Hepatocyte (in vitro differentiated cells): ENCODE results near the gene SIX4. TPM values are rescaled to one million over a fixed set of nuclear protein-coding genes. Genes with fewer than 3 reads are reported as not detected.

Experiments used
- DNase-seq: peaks from one replicate; pipeline ENCODE4 v3.0.0-alpha.2; 2016; ENCODE audit warnings: low spot score
- H2AFZ ChIP-seq: fragments of 200-600 bp; sonication (generic); 2 replicates; pipeline ENCODE4 v1.6.0; 2016; ENCODE audit warnings: antibody characterized with exemption, mild to moderate bottlenecking
- H3K27ac ChIP-seq: fragments of 200-600 bp; sonication (generic); 2 replicates; pipeline ENCODE4 v1.5.1; 2016; ENCODE audit warnings: mild to moderate bottlenecking
- H3K27me3 ChIP-seq: fragments of 200-600 bp; sonication (generic); 2 replicates; pipeline ENCODE4 v1.6.1; 2016
- H3K36me3 ChIP-seq: fragments of 200-600 bp; sonication (generic); replicated peaks from 2 replicates; pipeline ENCODE4 v1.5.1; 2016; ENCODE audit warnings: low read depth; ENCODE audit not compliant: insufficient read depth
- H3K4me1 ChIP-seq: fragments of 200-600 bp; sonication (generic); 2 replicates; pipeline ENCODE4 v1.5.1; 2016; ENCODE audit warnings: mild to moderate bottlenecking, moderate library complexity; ENCODE audit not compliant: insufficient read depth
- H3K4me2 ChIP-seq: fragments of 200-600 bp; sonication (generic); 2 replicates; pipeline ENCODE4 v1.6.0; 2016
- H3K4me3 ChIP-seq: fragments of 200-600 bp; sonication (generic); 2 replicates; pipeline ENCODE4 v1.5.1; 2016; ENCODE audit warnings: mild to moderate bottlenecking
- H3K79me2 ChIP-seq: fragments of 200-600 bp; sonication (generic); 2 replicates; pipeline ENCODE4 v1.6.0; 2017; ENCODE audit warnings: mild to moderate bottlenecking
- H3K9me2 ChIP-seq: fragments of 200-600 bp; sonication (generic); replicated peaks from 2 replicates; pipeline ENCODE4 v1.6.0; 2017; ENCODE audit warnings: mild to moderate bottlenecking; ENCODE audit not compliant: insufficient read depth
- H3K9me3 ChIP-seq: fragments of 200-600 bp; sonication (generic); 2 replicates; pipeline ENCODE4 v1.5.1; 2016; ENCODE audit warnings: low read depth, mild to moderate bottlenecking
- H4K20me1 ChIP-seq: fragments of 200-600 bp; sonication (generic); 2 replicates; pipeline ENCODE4 v1.6.0; 2016; ENCODE audit warnings: mild to moderate bottlenecking; ENCODE audit not compliant: insufficient read depth, poor library complexity, severe bottlenecking
- CTCF ChIP-seq: fragments of 200-600 bp; sonication (generic); IDR thresholded peaks from 2 replicates; pipeline ENCODE4 v1.5.1; 2016; ENCODE audit warnings: antibody characterized with exemption, mild to moderate bottlenecking; ENCODE audit not compliant: poor library complexity
- EZH2 ChIP-seq: fragments of 200-600 bp; sonication (generic); IDR thresholded peaks from 2 replicates; pipeline ENCODE4 v1.6.1; 2016; ENCODE audit warnings: antibody characterized with exemption, mild to moderate bottlenecking, borderline replicate concordance
- EZH2phosphoT487 ChIP-seq: fragments of 200-600 bp; sonication (generic); IDR thresholded peaks from one replicate; pipeline ENCODE4 v1.6.1; 2018; ENCODE audit warnings: antibody characterized with exemption, mild to moderate bottlenecking, low read depth, moderate library complexity; ENCODE audit not compliant: unreplicated experiment, severe bottlenecking
- WGBS: methylation state at CpG from one replicate; pipeline ENCODE4 v1.1.6; 2016; ENCODE audit warnings: low lambda C conversion rate; ENCODE audit errors: missing lambda C conversion rate; 5-methylcytosine and 5-hydroxymethylcytosine counted together
- polyA plus RNA-seq: library from polyadenylated mRNA; unstranded; fragments of >200 nt; fragmentation: Nextera tagmentation; extraction: Ambion mirVana; gene quantifications from 2 replicates; pipeline ENCODE4 v1.2.1, GENCODE V29; 2016
- total RNA-seq: library from RNA; depleted of rRNA; stranded (reverse); fragments of >200 nt; gene quantifications from 2 replicates; pipeline ENCODE4 v1.2.3, GENCODE V29; 2014

SIX4 gene
- total and polyA plus RNA-seq, 2 experiments from 2014 or later: 1.1 to 7.0 TPM

DNA sequence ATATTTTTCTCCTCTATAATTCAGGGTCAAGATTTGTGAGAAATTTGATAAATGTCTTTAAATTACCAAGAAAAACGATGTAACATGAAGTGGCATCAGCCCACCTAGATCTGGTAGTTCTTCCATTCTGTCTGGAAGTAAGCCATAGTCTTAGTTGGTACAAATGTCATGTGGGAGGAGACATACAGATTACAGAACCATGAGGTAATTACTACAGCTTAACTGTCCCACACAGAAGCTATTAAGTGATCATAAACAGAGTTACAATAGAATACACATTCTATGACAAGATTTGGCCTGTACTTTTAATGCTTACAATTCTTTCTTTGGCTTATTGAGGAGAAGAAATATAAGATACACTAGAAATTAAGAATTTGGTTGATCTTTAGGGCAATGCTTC lies 61.2 kb downstream of the SIX4 start:
- H3K4me2 ChIP-seq: no peak overlapping the region
- TF ChIP-seq EZH2 (no peak), CTCF (no peak), EZH2phosphoT487 (no peak)
- no peaks in the 10 kb centered on the region for H3K79me2 ChIP-seq
- H3K4me1 ChIP-seq: peaks cover 4% of the 10 kb centered on the region
- H3K9me3 ChIP-seq: no peaks in the 10 kb centered on the region
- H3K36me3 ChIP-seq: no peaks in the 10 kb centered on the region
- no peak for DNase-seq
- no peaks in the 10 kb centered on the region for H3K9me2 ChIP-seq
- no peaks in the 10 kb centered on the region for H4K20me1 ChIP-seq
- no peak overlapping the region for H3K4me3 ChIP-seq
- no peak overlapping the region for H2AFZ ChIP-seq
- H3K27me3 ChIP-seq: peaks cover 48% of the 10 kb centered on the region
- H3K27ac ChIP-seq: no peak overlapping the region
- 67% methylated on average over 1 of the region's 1 CpG for WGBS

GRCh38 chr14:60661721-60662120 lies 62.4 kb downstream of the SIX4 start:
- Histone ChIP-seq H2AFZ (no peak overlapping the region), H3K9me2 (no peaks in the 10 kb centered on the region), H3K4me1 (peaks cover 8% of the 10 kb centered on the region), H3K79me2 (no peaks in the 10 kb centered on the region), H4K20me1 (no peaks in the 10 kb centered on the region), H3K27ac (no peak overlapping the region), H3K27me3 (peaks cover 57% of the 10 kb centered on the region), H3K36me3 (no peaks in the 10 kb centered on the region), H3K4me3 (no peak overlapping the region), H3K4me2 (no peak overlapping the region), H3K9me3 (no peaks in the 10 kb centered on the region)
- DNase-seq: no peak
- TF ChIP-seq EZH2phosphoT487: no peak
- TF ChIP-seq CTCF: no peak
- TF ChIP-seq EZH2: no peak
- 89% methylated on average over 1 of the region's 1 CpG for WGBS

Other genes starting within 250 kb of the SIX4 start
- 0.28 and 0.37 TPM in 2 replicates for gene C14orf39, start 238.3 kb downstream of the SIX4 start, total RNA-seq
- 0.45 TPM in 1 of 2 replicates, not detected in the other for gene C14orf39, start 238.3 kb downstream of the SIX4 start, polyA plus RNA-seq
- gene SIX6, start 215.2 kb downstream of the SIX4 start, total RNA-seq: not detected in 2 replicates
- not detected in 2 replicates for gene SIX6, start 215.2 kb downstream of the SIX4 start, polyA plus RNA-seq
- 6.3 and 6.5 TPM in 2 replicates for gene SIX1, start 74.9 kb downstream of the SIX4 start, total RNA-seq
- gene SIX1, start 74.9 kb downstream of the SIX4 start, polyA plus RNA-seq: 5.2 and 5.9 TPM in 2 replicates
- gene MNAT1, start 10.4 kb upstream of the SIX4 start, total RNA-seq: 39.9 and 60.9 TPM in 2 replicates
- 30.0 and 34.4 TPM in 2 replicates for gene MNAT1, start 10.4 kb upstream of the SIX4 start, polyA plus RNA-seq